ENCODE data around the gene COL28A1.

The COL28A1 gene

DNA sequence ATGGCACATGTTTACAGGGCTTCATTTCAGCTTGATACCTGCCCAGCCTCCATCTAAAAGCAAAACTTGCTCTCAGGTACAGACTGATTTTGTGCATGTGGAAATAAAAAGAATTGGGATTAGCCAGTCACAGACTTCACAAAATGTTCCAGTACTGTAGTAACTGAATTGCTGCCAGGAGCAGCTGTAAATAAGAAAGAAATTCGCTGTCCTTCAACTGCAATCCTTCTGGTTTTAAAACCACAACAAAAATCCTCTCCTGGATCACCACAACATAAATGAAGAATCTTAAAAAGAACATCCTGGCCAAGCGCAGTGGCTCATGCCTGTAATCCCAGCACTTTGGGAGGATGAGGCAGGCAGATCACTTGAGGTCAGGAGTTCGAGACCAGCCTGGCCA is 27.1 kb upstream of the COL28A1 start:
- TF ChIP-seq, protein P1, sequence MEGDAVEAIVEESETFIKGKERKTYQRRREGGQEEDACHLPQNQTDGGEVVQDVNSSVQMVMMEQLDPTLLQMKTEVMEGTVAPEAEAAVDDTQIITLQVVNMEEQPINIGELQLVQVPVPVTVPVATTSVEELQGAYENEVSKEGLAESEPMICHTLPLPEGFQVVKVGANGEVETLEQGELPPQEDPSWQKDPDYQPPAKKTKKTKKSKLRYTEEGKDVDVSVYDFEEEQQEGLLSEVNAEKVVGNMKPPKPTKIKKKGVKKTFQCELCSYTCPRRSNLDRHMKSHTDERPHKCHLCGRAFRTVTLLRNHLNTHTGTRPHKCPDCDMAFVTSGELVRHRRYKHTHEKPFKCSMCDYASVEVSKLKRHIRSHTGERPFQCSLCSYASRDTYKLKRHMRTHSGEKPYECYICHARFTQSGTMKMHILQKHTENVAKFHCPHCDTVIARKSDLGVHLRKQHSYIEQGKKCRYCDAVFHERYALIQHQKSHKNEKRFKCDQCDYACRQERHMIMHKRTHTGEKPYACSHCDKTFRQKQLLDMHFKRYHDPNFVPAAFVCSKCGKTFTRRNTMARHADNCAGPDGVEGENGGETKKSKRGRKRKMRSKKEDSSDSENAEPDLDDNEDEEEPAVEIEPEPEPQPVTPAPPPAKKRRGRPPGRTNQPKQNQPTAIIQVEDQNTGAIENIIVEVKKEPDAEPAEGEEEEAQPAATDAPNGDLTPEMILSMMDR (conservative IDR thresholded peaks at IDR 0.05), result no peak
- peak overlapping the region; percentile 99 for H3K27ac ChIP-seq

DNA sequence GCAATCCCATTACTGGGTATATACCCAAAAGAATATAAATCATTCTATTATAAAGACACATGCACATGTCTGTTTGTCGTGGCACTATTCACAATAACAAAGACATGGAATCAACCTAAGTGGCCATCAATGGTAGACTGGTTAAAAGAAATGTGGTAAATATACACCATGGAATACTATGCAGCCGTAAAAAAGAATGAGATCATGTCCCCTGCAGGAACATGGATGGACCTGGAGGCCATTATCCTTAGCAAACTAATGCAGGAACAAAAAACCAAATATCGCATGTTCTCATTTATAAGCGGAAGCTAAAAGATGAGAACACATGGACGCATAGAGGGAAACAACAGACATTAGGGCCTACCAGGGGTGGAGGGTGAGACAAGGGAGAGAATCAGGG is 25.9 kb upstream of the COL28A1 start:
- H3K27ac ChIP-seq, result peak overlapping the region; percentile 99

DNA sequence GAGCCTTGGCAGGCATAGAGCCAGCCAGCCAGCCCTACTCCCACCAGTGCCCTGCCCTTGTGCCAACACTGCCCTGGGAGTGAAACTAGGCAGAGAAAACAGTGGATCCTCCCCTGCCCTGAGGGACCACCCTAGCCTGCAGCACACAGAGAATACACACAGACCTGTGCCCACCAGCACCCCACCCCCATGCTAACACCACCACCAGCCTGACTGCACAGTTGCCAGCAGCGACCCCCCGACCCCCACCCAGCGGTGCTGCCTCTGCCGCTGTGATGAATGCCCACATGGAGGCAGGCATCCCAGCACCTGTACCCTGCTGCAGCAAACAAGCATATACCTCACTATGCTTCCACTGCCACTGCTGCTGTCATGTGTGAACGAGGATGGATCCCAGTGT is 21.6 kb upstream of the COL28A1 start:
- H3K27ac ChIP-seq, result peak overlapping the region; percentile 19; the same call in 1 of the 2 replicates
- TF ChIP-seq, protein P1 (conservative IDR thresholded peaks at IDR 0.05), result no peak

DNA sequence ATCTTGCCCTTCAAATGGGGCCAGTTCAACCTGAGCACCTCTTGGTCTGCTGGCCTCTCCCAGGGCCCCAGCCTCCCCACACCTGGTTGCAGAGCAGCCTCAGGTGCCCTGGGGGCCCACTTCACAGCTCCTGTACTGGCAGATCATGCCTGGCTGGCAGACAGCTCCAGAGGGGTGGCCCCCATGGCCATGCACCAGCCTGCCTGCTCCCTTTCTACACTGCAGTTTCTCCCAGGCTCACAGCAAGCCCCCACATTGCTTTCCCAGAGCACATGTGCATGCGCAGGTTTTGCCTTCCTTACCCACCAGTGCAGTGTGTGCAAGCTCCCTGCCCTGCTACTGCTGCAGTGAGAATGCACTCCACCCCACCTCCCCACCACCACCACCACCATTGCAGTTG is 21.2 kb upstream of the COL28A1 start:
- TF ChIP-seq, protein P1 (conservative IDR thresholded peaks at IDR 0.05), result no peak

DNA sequence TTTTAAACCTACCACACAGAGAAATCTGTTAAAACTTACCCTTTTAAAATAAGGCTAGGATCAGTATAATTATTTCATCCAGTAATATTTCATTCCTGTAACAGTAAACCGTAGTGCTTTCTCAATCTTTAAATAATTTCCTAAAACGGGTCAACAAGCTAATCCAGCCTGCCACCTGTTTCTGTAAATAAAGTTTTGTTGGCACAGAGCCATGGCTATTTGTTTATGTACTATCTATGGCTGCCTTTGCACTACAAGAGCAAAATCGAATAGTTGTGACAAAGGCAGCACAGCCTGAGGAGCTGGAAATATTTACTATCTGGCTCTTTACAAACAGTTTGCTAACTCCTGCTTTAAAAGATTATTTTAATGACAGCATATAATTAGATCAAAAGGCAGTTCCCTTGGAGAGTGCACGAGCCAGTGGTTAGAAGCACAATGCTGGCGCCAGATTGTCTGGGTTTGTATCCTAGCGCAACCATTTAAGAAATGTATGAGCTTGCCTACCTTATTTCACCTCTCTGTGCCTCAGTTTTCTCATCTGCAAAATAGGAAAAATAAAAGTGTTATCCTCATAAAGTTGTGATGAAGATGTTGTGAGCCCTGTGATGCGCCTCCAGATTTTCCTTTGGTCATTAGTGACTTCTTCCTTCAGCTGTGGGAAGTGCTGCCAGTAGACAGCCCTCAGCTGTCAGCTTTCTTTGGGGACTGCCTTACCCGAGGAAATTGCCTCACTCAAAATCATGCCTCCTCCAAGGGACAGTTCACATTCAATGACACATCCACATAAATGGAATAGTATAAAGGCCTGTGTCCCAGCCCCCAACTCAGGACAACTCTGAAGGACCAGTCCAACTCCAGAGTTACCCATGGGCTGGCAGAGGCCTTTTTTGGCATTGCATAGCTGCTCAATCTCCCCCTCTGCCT is 19.2 kb upstream of the COL28A1 start:
- TF ChIP-seq, protein P1 (conservative IDR thresholded peaks at IDR 0.05), result no peak
- H3K27ac ChIP-seq, result peak overlapping the region; percentile 73

More for the DNA sequence above, 21.2 kb upstream of the COL28A1 start:
- H3K27ac ChIP-seq, result peak overlapping the region; percentile 19; the same call in 1 of the 2 replicates

DNA sequence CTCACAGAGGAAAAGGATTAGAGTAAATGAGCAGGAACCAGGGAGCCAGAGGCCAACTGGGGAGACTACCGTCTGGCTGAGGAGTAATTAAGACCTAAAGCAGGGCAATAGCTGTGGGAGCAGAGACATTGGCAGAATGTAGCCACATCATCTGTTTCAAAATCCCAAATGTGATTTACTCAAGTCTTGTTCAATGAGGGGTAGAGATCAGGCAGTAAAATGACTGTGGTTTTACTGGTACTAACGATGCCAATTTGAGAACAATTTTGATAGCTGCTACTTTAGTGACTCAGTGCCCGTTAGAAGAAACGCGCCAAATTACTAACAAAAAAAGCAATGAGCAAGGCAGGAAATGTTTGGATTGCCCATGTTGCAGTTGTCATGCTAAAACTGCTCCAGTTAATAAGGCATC is 18.4 kb upstream of the COL28A1 start:
- H3K27ac ChIP-seq, result peak overlapping the region; percentile 73
- TF ChIP-seq, protein P1 (conservative IDR thresholded peaks at IDR 0.05), result no peak

DNA sequence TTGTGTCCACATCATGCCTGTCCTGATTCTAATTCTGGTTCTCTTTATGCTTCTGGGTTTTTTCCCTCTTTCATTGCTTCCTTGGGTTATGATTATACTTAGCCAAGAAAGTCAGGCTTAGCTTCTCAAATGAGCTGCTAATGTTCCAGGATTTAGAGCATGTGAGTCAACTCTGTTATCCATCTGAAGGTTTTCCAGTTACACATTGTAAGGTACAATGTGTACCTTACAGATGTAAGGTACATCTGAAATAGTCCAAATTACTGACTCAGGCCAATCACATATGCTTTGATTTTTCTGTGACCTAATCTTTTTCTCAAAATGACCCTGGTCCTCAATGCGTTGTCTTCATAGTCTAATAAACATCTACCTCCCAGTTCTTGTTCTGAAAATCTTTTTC is 17.7 kb upstream of the COL28A1 start:
- TF ChIP-seq, protein P1 (conservative IDR thresholded peaks at IDR 0.05), result no peak

DNA sequence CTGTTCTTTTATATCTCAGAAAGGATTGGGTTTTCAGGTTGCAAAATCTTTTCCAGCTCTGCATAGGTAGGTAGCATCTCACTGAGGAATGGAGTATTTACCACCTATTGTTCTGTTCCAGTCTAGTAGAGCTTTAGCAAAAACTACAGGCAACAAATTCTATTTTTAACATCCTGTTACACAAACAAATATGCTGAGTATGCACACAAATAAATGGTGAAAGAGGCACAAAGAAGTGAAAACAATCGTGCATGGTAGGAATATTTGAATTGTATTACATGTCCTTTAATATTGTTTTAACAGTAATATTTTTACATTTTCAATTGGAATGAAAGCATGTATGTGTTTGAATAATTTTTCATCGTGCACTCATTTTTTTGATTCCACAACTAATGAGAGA is 16.5 kb upstream of the COL28A1 start:
- no peak overlapping the region; the same call in 1 of the 2 replicates for H3K27ac ChIP-seq
- TF ChIP-seq, protein P1 (conservative IDR thresholded peaks at IDR 0.05), result no peak

More for the DNA sequence above, 17.7 kb upstream of the COL28A1 start:
- H3K27ac ChIP-seq, result peak overlapping the region; percentile 73
